NB4 (cell line): ENCODE data around the gene RNF150.

Experiments
- CTCF ChIP-seq: IDR thresholded peaks from one replicate; pipeline ENCODE4 v1.5.1; 2012; ENCODE audit warnings: low read depth, low read length
- MAX ChIP-seq: IDR thresholded peaks from 2 replicates; pipeline ENCODE4 v1.6.1; 2011; ENCODE audit warnings: low read depth, low read length
- MYC ChIP-seq: IDR thresholded peaks from 2 replicates; pipeline ENCODE4 v1.6.1; 2011; ENCODE audit warnings: low read depth, low read length
- POLR2A ChIP-seq: IDR thresholded peaks from 2 replicates; pipeline ENCODE4 v1.6.1; 2011; ENCODE audit warnings: mild to moderate bottlenecking; ENCODE audit not compliant: insufficient read length; ENCODE audit errors: extremely low read depth

- no peak for TF ChIP-seq CTCF
- TF ChIP-seq MAX = no peak
- TF ChIP-seq POLR2A = no peak
- TF ChIP-seq MYC = no peak
These were observed 276.6 kb downstream of the RNF150 start for GRCh38 chr4:140856621-140857062.
